Neural cell (in vitro differentiated cells): ENCODE measurements around the gene KLHDC3. TPM values are rescaled to one million over a fixed set of nuclear protein-coding genes. Genes with fewer than 3 reads are reported as not detected.

Experiments
- H2AFZ ChIP-seq: fragments of 200-600, 300-800 bp; sonication (generic), shearing (Covaris generic); 2 replicates; pipeline ENCODE4 v1.6.0; 2014; ENCODE audit warnings: low read depth, mild to moderate bottlenecking, antibody characterized with exemption, low read length, moderate library complexity
- H3F3A ChIP-seq: fragments of 200-600 bp; shearing (Covaris generic); 2 replicates; pipeline ENCODE4 v1.6.1; 2016; ENCODE audit warnings: mild to moderate bottlenecking, moderate library complexity, mixed read lengths, antibody characterized with exemption, low read length; ENCODE audit not compliant: insufficient read depth, poor library complexity, severe bottlenecking
- H3K27ac ChIP-seq: fragments of 200-600, 300-800 bp; sonication (generic), shearing (Covaris generic); 2 replicates; pipeline ENCODE4 v1.5.1; 2014; ENCODE audit warnings: mild to moderate bottlenecking, low read length, moderate library complexity
- H3K27me3 ChIP-seq: fragments of 300-800, 200-600 bp; sonication (generic), shearing (Covaris generic); 2 replicates; pipeline ENCODE4 v1.6.0; 2014; ENCODE audit warnings: mild to moderate bottlenecking, low read depth, low read length, moderate library complexity; ENCODE audit not compliant: insufficient read depth
- H3K36me3 ChIP-seq: fragments of 300-800, 200-600 bp; sonication (generic), shearing (Covaris generic); 2 replicates; pipeline ENCODE4 v1.5.1; 2014; ENCODE audit warnings: mild to moderate bottlenecking, antibody characterized with exemption, low read length, moderate library complexity; ENCODE audit not compliant: insufficient read depth
- H3K4me2 ChIP-seq: fragments of 300-800, 200-600 bp; sonication (generic), shearing (Covaris generic); 2 replicates; pipeline ENCODE4 v1.6.0; 2014; ENCODE audit warnings: mild to moderate bottlenecking, low read length
- H3K4me3 ChIP-seq: fragments of 300-800, 200-600 bp; sonication (generic), shearing (Covaris generic); 2 replicates; pipeline ENCODE4 v1.5.1; 2014; ENCODE audit warnings: mild to moderate bottlenecking, low read length, moderate library complexity
- H3K79me2 ChIP-seq: fragments of 200-600 bp; shearing (Covaris generic); replicated peaks from 2 replicates; pipeline ENCODE4 v1.6.0; 2014; ENCODE audit warnings: mild to moderate bottlenecking, low read length, moderate library complexity; ENCODE audit not compliant: insufficient read depth
- H3K9ac ChIP-seq: fragments of 300-800, 200-600 bp; sonication (generic), shearing (Covaris generic); 2 replicates; pipeline ENCODE4 v1.6.1; 2016; ENCODE audit warnings: mild to moderate bottlenecking, low read length, mixed read lengths
- H3K9me2 ChIP-seq: fragments of 200-600 bp; shearing (Covaris generic); 2 replicates; pipeline ENCODE4 v1.6.1; 2016; ENCODE audit warnings: mild to moderate bottlenecking, low read length, mixed read lengths; ENCODE audit not compliant: insufficient read depth
- H3K9me3 ChIP-seq: fragments of 200-600, 300-800 bp; sonication (generic), shearing (Covaris generic); 2 replicates; pipeline ENCODE4 v1.6.1; 2016; ENCODE audit warnings: mild to moderate bottlenecking, mixed run types, low read length, moderate library complexity, mixed read lengths
- H4K20me1 ChIP-seq: fragments of 200-600 bp; shearing (Covaris generic); 2 replicates; pipeline ENCODE4 v1.6.1; 2016; ENCODE audit warnings: mild to moderate bottlenecking, mixed run types; ENCODE audit not compliant: insufficient read depth
- CTCF ChIP-seq: fragments of 450-650 bp; IDR thresholded peaks from 2 replicates; pipeline ENCODE4 v1.5.1; 2014; ENCODE audit warnings: antibody characterized with exemption, mild to moderate bottlenecking, moderate library complexity; ENCODE audit not compliant: poor library complexity, severe bottlenecking
- EP300 ChIP-seq: fragments of 450-650 bp; conservative IDR thresholded peaks from 2 replicates; pipeline ENCODE4 v1.6.1; 2014; ENCODE audit warnings: antibody characterized with exemption, mild to moderate bottlenecking, moderate library complexity; ENCODE audit not compliant: poor library complexity, severe bottlenecking
- EZH2 ChIP-seq: fragments of 200-600, 300-800 bp; shearing (Covaris generic), sonication (generic); IDR thresholded peaks from 2 replicates; pipeline ENCODE4 v1.6.1; 2014; ENCODE audit warnings: antibody characterized with exemption, low read length, borderline replicate concordance, mild to moderate bottlenecking; ENCODE audit not compliant: insufficient read depth, poor library complexity, severe bottlenecking
- MXI1 ChIP-seq: fragments of 450-650 bp; conservative IDR thresholded peaks from 2 replicates; pipeline ENCODE4 v1.6.1; 2014; ENCODE audit warnings: antibody characterized with exemption, mild to moderate bottlenecking; ENCODE audit not compliant: poor library complexity, severe bottlenecking
- POLR2AphosphoS5 ChIP-seq: IDR thresholded peaks from 2 replicates; pipeline ENCODE4 v1.6.1; 2012
- RAD21 ChIP-seq: fragments of 450-650 bp; conservative IDR thresholded peaks from 2 replicates; pipeline ENCODE4 v1.6.1; 2014; ENCODE audit warnings: antibody characterized with exemption, mild to moderate bottlenecking, moderate library complexity
- REST ChIP-seq: IDR thresholded peaks from 2 replicates; pipeline ENCODE4 v1.6.1; 2012; ENCODE audit warnings: borderline replicate concordance
- SMC3 ChIP-seq: fragments of 450-650 bp; conservative IDR thresholded peaks from 2 replicates; pipeline ENCODE4 v1.6.1; 2014; ENCODE audit warnings: antibody characterized with exemption, mild to moderate bottlenecking, moderate library complexity; ENCODE audit not compliant: poor library complexity
- TAF1 ChIP-seq: IDR thresholded peaks from 2 replicates; pipeline ENCODE4 v1.6.1; 2012; ENCODE audit warnings: low read depth
- polyA plus RNA-seq: library from polyadenylated mRNA; depleted of rRNA; stranded (reverse); fragments of >200 nt; gene quantifications from 2 replicates; pipeline ENCODE4 v1.2.3, GENCODE V29; 2014

Gene KLHDC3
- polyA plus RNA-seq, 1 donor from 2014 or later = 232 TPM

- no peak overlapping the region for H3K4me2 ChIP-seq
- no peaks in the 10 kb centered on the region for H4K20me1 ChIP-seq
- H3K9me3 ChIP-seq = no peaks in the 10 kb centered on the region
- H3K36me3 ChIP-seq = no peaks in the 10 kb centered on the region
- no peaks in the 10 kb centered on the region for H3K9me2 ChIP-seq
- H3K4me3 ChIP-seq = no peak overlapping the region
- no peaks in the 10 kb centered on the region for H3K27me3 ChIP-seq
- no peak overlapping the region for H3K27ac ChIP-seq
- H3F3A ChIP-seq = no peaks in the 10 kb centered on the region
- no peak overlapping the region for H2AFZ ChIP-seq
- no peak for TF ChIP-seq MXI1
- TF ChIP-seq SMC3 = no peak
- no peak for TF ChIP-seq POLR2AphosphoS5
- no peak for TF ChIP-seq REST
- no peak for TF ChIP-seq EZH2
- no peak for TF ChIP-seq CTCF
- no peak for TF ChIP-seq EP300
- TF ChIP-seq TAF1 = no peak
- TF ChIP-seq RAD21 = no peak
- no peak overlapping the region for H3K9ac ChIP-seq
- no peaks in the 10 kb centered on the region for H3K79me2 ChIP-seq
Observed at GRCh38 chr6:42969934-42970333, 44.1 kb upstream of the KLHDC3 start.

GRCh38 chr6:42970871-42971612 is 43.0 kb upstream of the KLHDC3 start:
- Histone ChIP-seq H4K20me1 (no peaks in the 10 kb centered on the region), H3K36me3 (no peaks in the 10 kb centered on the region), H3K9me2 (no peaks in the 10 kb centered on the region), H3K79me2 (no peaks in the 10 kb centered on the region), H3K9me3 (no peaks in the 10 kb centered on the region), H3K9ac (no peak overlapping the region), H3K27ac (no peak overlapping the region), H3K4me2 (no peak overlapping the region), H3F3A (no peaks in the 10 kb centered on the region), H2AFZ (no peak overlapping the region), H3K27me3 (no peaks in the 10 kb centered on the region), H3K4me3 (no peak overlapping the region)
- no peak for TF ChIP-seq CTCF
- TF ChIP-seq TAF1 = no peak
- TF ChIP-seq RAD21 = no peak
- no peak for TF ChIP-seq REST
- TF ChIP-seq EZH2 = no peak
- no peak for TF ChIP-seq POLR2AphosphoS5
- no peak for TF ChIP-seq MXI1
- no peak for TF ChIP-seq EP300
- no peak for TF ChIP-seq SMC3
